GM18909 (cell line): ENCODE results near the gene CST4.
"Not testable (repeated sequence)": the region's sequence is repeated elsewhere in the genome, so short reads cannot be mapped to it uniquely, and the experiment has no call there.

Source experiments
- ATAC-seq: cut with Tn5 transposase; IDR thresholded peaks from one replicate; pipeline ENCODE4 v1.9.1; 2021; ENCODE audit warnings: mild to moderate bottlenecking; ENCODE audit not compliant: unreplicated experiment, poor library complexity

The CST4 gene

DNA sequence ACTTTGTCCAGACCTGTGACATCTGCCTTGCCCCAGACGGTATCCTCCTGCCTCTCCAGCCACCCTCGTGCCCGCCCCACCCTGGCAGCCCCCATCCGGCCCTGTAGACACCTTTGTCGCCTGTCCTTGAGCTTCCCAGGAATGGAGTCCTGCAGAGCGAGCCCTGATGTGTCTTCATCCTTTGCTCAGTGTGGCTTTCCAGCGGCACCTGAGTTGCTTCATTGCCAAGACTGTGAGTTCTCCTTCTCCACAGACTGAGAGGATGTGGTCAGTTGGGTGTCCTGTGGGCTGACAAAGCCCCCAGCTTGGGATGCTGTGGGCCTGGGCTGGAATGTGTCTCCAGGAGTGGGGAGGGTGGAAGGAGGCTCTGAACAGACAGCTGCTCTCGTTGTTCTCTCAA lies 1.7 kb upstream of the CST4 start:
- ATAC-seq = no peak

DNA sequence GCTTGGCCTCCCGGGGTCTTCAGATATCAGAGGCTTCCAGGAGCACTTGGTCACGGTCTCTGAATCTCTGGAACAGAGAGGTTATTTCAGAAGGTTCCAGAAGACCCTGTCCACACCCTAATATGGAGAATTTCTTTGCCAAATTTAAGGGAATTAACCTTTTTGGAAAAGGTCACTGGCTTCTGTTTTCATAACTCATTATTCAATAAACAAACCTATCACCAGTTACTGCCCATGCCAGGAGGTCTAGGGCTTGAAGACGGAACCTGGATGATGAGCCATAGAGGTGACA lies 507 bp upstream of the CST4 start:
- ATAC-seq = no peak

DNA sequence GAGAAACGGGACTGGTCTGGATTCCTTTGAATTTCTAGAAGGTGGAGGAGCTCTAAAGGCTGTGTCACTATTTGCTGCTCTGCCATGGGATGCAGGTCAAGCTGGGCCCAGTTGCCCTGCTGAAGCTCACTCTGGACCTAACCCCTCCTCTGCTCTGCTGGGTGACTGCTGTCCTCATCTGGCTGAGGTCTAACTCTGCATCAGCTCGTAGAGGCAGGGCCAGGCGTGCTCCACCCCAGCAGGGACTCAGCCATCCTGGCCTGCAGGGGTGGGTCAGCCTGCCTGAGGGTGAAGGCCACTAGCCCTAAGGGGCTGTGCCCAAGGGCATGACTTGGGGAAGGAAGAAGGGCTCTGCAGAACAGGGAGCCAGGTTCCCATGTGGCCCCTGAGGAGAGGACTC lies 852 bp downstream of the CST4 start:
- ATAC-seq = no peak

DNA sequence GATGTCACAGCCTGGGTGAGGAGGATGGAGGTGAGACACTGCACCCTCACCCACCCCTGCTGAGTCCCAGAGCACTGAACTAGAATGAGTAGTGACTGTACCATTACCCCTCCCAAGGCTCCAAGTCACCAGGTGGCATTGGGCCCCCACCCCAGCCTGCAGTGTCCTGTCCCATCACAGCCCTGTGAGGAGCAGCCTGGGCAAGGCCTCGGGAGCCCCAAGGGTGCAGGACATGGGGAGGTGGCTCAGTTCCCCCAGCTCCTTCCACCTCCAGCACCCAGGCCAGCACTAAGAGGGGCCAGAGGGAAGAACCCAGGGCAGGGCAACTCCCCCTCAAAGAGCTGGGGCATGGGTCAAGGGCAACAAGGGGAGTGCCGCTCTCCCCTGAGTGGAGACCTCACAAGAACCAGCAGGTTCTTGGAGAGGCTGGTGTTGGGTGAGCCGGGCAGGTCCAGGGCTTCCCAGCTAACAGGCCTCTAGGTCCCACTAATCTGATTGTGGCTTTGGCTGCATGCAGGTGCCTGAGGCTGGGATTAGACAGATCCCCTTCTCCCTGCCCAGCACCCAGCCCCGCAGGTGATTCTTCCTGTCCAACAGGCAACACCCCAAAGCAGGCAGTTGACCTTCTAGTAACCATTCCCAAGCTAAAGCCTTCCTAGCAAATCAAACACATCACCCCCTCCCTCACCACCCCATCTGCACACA lies 2.6 kb downstream of the CST4 start:
- ATAC-seq = no peak

DNA sequence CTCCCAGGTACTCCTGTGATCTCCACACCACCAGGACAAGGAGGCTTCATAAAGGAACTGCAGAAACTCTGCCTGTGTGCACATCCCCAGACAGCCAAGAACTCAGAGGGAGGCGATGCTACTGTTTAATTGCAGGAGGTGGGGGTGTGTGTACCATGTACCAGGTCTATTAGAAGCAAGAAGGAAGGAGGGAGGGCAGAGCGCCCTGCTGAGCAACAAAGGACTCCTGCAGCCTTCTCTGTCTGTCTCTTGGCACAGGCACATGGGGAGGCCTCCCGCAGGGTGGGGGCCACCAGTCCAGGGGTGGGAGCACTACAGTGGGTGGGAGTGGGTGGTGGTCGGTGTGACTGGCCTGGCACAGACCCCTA lies 3.3 kb downstream of the CST4 start:
- ATAC-seq = not testable (repeated sequence)

DNA sequence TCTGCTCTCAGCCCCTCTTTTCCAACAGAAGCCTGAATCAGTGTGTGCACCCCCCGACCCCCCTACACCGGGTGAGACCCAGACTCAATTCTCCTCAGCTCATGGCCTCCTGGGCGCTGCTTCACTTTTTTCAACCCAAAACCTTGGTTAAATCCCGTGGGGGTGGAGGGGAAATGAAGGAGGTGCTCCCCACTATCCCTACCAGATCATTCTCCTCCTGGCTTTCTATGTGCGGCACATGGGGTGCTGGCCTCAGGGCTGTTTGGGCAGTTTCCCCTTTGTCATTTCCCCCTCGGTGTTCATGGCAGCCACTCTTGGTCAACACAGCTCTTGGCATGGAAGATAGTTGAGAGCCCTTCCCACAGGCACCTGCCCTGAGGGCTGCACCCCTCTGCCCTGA lies 4.6 kb downstream of the CST4 start:
- no peak for ATAC-seq

DNA sequence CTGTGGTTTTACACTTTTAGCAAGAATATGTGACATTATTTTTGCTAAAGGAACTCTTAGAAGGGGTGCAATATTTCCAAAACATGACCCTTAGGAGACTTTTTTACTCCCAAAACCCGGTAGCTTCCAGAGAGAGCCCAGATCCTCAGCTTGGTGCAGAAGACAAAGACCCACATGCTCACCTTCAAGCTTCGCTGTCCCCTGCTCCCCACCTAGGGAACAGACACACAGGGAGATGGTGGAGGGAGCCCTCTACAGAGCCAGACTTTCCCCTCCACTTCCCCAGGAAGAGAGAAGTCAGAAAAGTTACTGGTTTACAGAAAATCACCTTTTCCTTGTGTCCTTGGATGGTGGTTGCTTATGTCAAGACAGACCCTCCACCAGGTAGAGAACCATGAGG lies 5.0 kb downstream of the CST4 start:
- no peak for ATAC-seq

DNA sequence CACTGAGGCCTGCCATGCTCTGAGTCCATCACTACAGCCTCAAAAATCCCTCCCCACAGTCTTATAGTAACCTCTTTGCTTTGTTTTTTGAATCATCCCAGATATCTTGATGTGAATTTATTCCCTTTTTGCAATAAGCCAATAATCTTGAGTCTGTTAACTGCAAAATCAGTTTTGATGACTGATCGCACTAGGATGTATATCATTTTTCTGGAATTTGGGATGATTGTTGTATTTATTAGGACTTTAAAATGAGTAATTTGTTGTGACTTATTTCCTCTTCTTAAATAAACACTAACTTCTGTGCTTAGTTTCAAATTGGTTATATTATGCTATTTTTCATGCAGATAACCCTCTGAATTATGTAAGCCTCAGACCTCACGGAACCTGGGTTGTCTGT lies 5.6 kb downstream of the CST4 start:
- ATAC-seq = no peak

DNA sequence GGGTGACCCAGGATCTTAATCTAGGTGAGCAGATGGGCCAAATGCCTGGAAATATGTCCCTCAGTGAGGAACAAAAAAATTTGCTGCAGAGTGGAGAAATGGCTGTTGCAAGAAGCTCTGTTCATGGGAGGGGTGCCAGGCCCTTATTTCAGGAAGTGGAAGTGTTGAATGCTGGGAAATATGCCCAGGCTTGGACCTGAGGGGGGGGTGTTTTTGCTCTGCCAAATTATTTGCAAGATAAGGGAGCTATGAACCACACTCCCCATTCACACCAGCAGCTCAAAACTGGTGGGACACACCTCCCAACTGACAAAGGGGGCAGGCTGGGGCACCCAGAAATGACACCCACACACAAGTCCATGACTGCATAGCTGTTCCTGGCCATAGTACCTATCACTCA lies 8.7 kb downstream of the CST4 start:
- ATAC-seq = no peak

DNA sequence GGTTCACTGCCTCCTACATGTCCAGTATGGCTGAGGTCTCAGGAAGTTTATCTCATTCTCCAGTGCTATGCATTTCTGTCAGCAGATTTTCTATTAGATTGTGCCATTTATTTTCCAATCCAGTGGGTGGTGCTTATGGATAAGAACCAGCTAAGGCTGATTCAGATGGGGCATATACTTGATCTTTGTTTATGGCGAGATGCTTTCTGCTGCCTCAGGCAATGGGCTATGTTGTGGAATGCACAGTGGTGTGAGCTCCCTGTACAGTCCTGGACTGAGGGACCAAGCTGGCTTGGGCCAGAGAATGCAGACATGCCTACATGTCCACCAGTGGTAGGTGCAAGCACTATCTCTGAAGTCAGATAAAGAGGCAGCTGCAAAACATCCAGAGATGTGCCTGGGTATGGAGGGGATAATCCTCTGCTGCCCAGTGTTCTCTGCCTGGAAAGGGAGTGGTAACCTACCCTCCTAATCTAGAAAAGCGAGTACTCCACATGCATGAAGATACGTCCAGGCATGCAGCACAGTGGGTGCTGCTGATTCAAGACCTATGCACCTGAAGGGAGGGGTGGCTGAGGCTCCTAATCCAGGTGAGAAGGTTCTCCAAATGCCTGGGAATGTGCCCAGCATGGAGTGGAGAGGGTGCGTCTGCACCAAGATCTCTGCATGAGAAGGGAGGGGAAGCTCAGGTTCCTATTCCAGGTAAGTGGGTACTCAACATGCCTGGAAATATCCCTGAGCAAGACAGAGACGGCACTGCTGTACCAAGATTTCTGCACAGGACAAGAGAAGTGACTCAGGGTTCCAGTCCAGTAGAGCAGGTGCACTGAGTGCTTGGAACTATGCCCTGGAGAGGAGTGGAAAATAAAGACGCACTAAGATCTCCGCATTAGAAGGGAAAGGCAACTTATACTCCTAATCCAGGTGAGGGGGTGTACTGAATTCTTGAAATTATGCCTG lies 9.4 kb downstream of the CST4 start:
- no peak for ATAC-seq

DNA sequence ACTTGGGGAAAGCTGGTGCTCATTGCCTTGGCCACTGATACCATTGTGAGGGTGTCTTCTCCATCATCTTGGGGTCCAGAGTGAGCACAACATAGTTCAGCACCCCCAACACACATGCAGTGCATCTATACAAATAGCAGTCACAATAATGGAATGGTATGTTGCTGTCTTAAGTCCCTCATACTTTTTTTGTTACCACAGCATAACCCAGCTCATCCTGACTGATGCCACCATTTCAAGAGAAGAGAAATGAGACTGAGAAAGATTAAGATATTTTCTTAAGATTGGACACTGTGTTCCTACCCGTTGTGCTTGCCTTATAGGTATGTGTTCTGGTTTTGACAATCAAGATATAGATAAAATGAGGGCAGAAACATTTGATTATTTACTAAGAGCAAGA lies 15.6 kb downstream of the CST4 start:
- ATAC-seq = no peak

DNA sequence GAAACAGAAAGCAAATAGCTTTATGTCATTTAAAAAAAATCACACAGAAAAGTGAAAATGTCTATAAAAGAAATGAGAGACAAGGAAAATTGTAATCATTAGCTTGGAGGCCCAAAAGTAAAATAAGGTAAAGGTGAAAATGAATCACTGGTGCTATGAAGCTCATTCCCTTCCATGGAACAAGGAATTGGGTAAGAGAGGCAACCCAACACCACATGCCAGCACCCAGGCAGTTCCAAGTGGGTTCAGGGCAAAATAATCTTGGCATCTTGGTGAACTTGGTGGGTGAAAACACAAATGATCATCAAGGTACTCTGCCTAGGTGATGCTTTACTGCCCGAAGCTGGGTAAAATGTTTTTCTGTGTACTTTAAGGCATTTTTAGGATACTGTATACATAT lies 16.7 kb downstream of the CST4 start:
- no peak for ATAC-seq

DNA sequence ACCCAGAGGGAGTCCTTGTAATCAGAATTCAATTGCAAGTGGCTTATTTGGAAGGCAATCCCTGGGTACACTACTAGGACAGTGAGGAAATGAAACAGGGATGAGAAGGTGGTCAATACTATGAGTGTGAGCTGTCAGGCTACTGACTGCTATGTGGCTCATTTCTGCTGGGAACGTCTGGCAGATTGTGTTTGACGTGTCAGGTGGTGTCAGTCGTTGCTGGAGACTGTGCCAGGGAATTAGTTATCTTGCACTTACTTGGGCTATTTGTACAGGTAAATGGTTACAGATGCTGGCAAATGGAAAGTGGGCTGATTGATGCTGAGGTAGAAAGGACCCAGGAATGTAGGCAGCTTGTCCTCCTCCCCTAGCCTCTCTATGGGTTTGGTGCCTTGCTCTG lies 17.4 kb downstream of the CST4 start:
- ATAC-seq = no peak

DNA sequence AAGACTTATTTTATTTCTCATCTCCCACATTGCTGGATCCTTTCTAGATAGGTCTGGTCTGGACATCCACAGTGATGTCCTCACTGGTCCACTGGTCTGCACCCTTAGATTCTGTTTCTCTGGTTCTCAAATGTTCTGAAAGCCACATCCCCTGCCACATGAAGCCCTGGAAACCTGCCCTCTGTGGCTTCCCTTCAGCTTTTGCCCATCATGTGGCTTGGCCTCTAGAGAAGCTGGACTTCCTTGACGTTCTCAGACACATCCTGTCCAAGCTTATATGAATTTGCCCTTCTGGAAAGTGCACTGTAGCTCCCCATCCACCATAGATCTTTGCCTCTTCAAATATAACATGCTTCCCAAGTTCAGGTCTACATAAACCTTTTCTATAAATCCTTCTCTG lies 18.5 kb downstream of the CST4 start:
- no peak for ATAC-seq

DNA sequence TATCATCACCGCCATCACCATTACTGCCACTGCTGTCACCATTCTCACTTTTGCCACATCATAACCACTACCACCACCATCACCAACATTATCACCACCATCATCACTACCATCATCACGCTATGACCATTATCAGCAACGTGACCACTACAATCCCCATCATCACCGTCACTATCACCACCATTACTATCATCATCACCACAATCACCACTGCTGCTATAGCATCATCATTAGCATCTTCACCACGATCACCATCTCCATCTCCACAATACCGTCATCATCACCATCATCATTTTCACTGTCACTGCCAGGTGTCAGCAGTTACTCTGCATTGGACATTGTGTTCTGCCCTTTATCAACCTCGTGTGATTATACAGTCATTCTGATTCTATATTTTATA lies 19.0 kb downstream of the CST4 start:
- no peak for ATAC-seq

DNA sequence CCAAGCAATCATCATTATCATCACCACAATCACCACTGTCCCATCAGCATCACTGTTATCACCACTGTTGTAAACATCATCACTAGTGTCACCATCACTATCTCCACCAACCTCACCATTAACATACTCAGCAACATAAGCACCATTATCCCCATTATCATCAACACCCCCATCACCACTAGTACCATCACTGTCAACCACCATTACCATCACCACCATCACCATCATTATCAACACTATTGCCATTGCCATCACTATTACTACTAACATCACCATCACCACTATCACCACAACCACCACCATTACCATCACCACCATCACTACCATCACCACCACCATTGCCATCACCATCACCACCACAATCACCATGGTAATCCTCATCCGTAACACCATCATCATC lies 19.5 kb downstream of the CST4 start:
- no peak for ATAC-seq

DNA sequence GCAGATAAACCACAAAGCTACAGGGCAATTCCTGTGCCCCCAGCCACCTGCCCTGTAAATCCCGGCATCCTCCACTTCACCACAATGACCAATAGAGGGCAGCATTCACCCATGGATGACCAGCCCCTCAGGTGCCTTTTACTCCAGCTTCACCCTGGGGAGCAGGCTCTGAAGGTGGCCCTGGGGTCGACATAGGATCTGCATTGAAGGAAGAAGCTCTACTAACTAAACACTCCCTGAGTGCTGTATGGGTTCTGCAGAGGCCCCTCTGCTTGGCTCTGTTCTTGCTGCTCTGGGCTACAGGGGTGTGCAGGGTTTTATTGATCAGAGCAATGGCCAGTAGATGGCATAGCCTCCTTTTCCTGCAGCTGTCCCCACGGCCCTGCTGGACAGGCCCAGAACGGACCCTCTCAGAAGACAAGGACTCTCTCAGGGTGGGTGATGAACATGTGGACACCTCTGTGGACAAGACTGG lies 20.3 kb downstream of the CST4 start:
- peak; percentile 75 for ATAC-seq

DNA sequence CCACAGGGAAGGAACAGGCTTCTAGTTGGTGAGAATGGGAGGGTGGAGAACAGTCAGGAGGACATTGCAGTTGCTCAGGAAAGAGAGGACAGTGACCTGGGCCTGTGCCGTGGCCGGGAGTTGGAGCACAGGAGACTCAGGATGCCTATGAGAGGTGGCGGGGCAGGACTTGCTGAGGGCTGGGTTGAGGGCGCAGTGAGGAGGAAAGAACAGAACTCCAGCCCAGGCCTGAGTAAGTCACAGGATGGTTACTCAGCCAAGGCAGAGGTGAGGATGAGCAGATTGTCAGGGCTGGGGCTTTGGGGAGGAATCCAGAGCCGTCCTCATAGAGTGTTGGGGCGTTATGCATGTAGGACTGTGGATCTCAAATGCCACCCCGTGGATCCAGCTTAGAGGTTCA lies 21.2 kb downstream of the CST4 start:
- ATAC-seq = no peak

DNA sequence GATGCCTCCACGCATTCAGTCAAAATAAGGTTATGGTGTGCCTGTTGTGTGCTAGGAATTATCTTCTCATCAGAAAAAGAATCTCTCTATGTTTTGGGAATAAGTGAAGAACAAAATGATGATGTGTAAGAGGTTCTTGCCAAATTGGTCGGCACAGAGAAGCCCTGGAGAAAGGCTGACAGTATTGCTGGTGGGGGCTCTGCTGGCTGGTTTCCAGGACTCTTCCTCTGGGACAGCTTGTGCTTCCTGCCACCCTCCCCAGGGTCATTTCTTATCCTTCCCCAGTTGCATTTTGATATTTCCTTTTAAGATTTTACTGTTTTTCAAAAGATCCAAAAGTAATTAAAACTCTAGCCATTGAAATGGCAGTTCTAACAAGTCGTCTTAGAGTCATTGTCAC lies 22.1 kb downstream of the CST4 start:
- no peak for ATAC-seq

DNA sequence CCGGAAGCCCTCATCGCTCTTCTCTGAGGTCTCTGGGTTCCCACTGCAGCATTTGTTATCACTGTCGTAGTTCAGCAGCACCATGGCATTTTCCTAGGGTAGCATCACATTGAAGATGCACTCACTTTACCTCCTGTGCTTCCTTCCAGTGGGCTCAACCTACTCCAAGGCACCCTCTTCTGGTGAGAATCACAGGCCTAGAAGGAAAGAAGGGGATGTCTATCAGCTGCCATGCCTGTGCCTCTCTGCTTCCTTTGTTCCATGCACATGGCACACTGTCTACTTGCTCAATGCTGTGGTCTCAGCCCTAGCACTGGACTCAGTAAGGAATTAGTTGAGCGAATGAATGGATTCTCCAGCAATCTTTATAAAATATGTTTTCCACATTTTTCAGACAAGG lies 22.6 kb downstream of the CST4 start:
- no peak for ATAC-seq

DNA sequence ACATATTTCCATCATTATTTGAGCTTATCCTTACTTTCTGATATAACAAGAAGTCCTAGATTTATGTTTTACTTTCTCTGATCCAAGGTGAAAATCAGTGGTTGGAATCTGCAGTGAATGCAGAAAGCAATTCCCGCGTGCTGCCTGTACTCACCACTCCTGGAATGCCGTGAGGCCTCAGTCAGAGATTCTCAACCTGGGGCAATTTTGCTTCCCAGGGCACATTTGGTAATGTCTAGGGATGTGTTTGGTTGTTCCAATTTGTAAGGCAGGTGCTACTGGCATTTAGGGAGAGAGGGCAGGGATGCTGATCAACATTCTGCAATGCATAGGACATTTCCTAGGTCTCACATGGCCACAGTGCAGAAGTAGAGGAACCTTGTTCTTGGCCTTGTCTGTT lies 23.9 kb downstream of the CST4 start:
- no peak for ATAC-seq

DNA sequence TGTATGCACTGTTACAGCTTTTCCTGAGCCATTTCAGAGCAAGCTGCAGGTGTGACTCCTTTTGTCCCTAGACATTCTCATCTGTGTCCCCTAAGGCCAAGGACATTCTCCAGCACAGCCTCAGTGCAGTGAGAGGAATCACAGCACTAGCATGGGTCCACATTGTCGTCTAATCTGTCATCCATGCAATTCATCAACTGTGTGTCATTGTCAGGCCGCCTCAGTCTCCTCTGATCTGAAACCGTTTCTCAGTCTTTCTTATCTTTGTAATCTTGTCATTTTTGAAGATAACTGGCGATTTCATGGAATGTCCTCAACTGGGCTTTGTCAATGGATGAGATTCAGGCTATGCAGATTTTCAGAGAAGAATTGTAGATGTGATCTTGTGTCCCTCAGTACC lies 24.8 kb downstream of the CST4 start:
- ATAC-seq = not testable (repeated sequence)
